Cardiac muscle cell (in vitro differentiated cells and primary cell): ENCODE data around the gene FRY. TPM values are rescaled to one million over a fixed set of nuclear protein-coding genes. Genes with fewer than 3 reads are reported as not detected.

ENCODE experiments used
- DNase-seq, 2 donors: peaks; one replicate each; pipeline versions ENCODE4 v3.0.0 to v3.0.0-alpha.2; 2010 to 2017; ENCODE audit warnings: low read depth in 1 of 2, low spot score in 1 of 2
- H3K27ac ChIP-seq: fragments of 200-600 bp; sonication (generic); 2 replicates; pipeline ENCODE4 v1.5.1; 2016
- H3K27me3 ChIP-seq: fragments of 200-600 bp; sonication (generic); 2 replicates; pipeline ENCODE4 v1.6.0; 2016; ENCODE audit warnings: control low read depth
- H3K36me3 ChIP-seq: fragments of 200-600 bp; sonication (generic); 2 replicates; pipeline ENCODE4 v1.5.1; 2016; ENCODE audit warnings: control low read depth
- H3K4me1 ChIP-seq: fragments of 200-600 bp; sonication (generic); 2 replicates; pipeline ENCODE4 v1.8.1; 2017; ENCODE audit warnings: low read depth, mild to moderate bottlenecking, mixed run types
- H3K4me3 ChIP-seq: fragments of 200-600 bp; sonication (generic); 2 replicates; pipeline ENCODE4 v1.5.1; 2016; ENCODE audit warnings: mild to moderate bottlenecking
- H3K9me3 ChIP-seq: fragments of 200-600 bp; sonication (generic); 2 replicates; pipeline ENCODE4 v1.5.1; 2017; ENCODE audit warnings: low read depth, mild to moderate bottlenecking, control low read depth
- CTCF ChIP-seq: IDR thresholded peaks from 2 replicates; pipeline ENCODE4 v1.5.1; 2012; ENCODE audit warnings: low read depth, mild to moderate bottlenecking, low read length
- polyA plus RNA-seq: library from polyadenylated mRNA; unstranded; fragments of >200 nt; fragmentation: Nextera tagmentation; extraction: Ambion mirVana; gene quantifications from 2 replicates; pipeline ENCODE4 v1.2.1, GENCODE V29; 2016
- total RNA-seq: library from RNA; depleted of rRNA; stranded (reverse); fragments of >200 nt; gene quantifications from 2 replicates; pipeline ENCODE4 v1.2.3, GENCODE V29; 2016

FRY gene
- total and polyA plus RNA-seq, 2 experiments from 2014 or later, result 2.4 to 13.2 TPM

- H3K27me3 ChIP-seq, result no peaks in the 10 kb centered on the region
- DNase-seq, result peak; percentile 72 to 86
- no peak overlapping the region for H3K27ac ChIP-seq
- H3K36me3 ChIP-seq, result no peaks in the 10 kb centered on the region
- H3K9me3 ChIP-seq, result no peaks in the 10 kb centered on the region
- peaks cover 3% of the 10 kb centered on the region for H3K4me1 ChIP-seq
- peak; percentile 90 for TF ChIP-seq CTCF
- no peak overlapping the region for H3K4me3 ChIP-seq
These were observed 214.9 kb downstream of the FRY start for GRCh38 chr13:32246468-32246867.

- Histone ChIP-seq H3K27ac (no peak overlapping the region), H3K4me1 (peaks cover 3% of the 10 kb centered on the region), H3K4me3 (no peak overlapping the region), H3K9me3 (no peaks in the 10 kb centered on the region), H3K36me3 (no peaks in the 10 kb centered on the region), H3K27me3 (no peaks in the 10 kb centered on the region)
- DNase-seq, result no peak
- TF ChIP-seq CTCF, result no peak
These were observed 216.3 kb downstream of the FRY start for GRCh38 chr13:32247887-32248286.

- Histone ChIP-seq H3K4me1 (peaks cover 3% of the 10 kb centered on the region), H3K27ac (no peak overlapping the region), H3K4me3 (no peak overlapping the region), H3K36me3 (no peaks in the 10 kb centered on the region), H3K9me3 (no peaks in the 10 kb centered on the region), H3K27me3 (no peaks in the 10 kb centered on the region)
- no peak for DNase-seq
- no peak for TF ChIP-seq CTCF
These were observed 217.2 kb downstream of the FRY start for GRCh38 chr13:32248801-32249200.

- no peaks in the 10 kb centered on the region for H3K36me3 ChIP-seq
- H3K27me3 ChIP-seq, result no peaks in the 10 kb centered on the region
- H3K4me3 ChIP-seq, result no peak overlapping the region
- DNase-seq, result no peak
- H3K4me1 ChIP-seq, result peaks cover 4% of the 10 kb centered on the region
- no peaks in the 10 kb centered on the region for H3K9me3 ChIP-seq
- H3K27ac ChIP-seq, result no peak overlapping the region
- TF ChIP-seq CTCF, result no peak
These were observed 221.4 kb downstream of the FRY start for GRCh38 chr13:32252812-32253438.

- no peak overlapping the region for H3K4me3 ChIP-seq
- no peak for TF ChIP-seq CTCF
- peaks cover 4% of the 10 kb centered on the region for H3K4me1 ChIP-seq
- no peak for DNase-seq
- H3K27me3 ChIP-seq, result no peaks in the 10 kb centered on the region
- no peak overlapping the region for H3K27ac ChIP-seq
- no peaks in the 10 kb centered on the region for H3K36me3 ChIP-seq
- no peaks in the 10 kb centered on the region for H3K9me3 ChIP-seq
These were observed 222.4 kb downstream of the FRY start for GRCh38 chr13:32253911-32254399.
